Naive thymus-derived CD8-positive, alpha-beta T cell (primary cell): ENCODE measurements around the gene ASIC5. TPM values are rescaled to one million over a fixed set of nuclear protein-coding genes. Genes with fewer than 3 reads are reported as not detected.

Source experiments
- ATAC-seq, 2 donors: fragments of 150-1000 bp; cut with Tn5 transposase in 1 of 2; sonication (Bioruptor Pico), chemical (Tn5 transposase) in 1 of 2; 1 replicate in 1 of 2; 2 replicates in 1 of 2; pipeline ENCODE4 v1.10.0; 2021; ENCODE audit warnings: mild to moderate bottlenecking in 2 of 2, moderate library complexity in 2 of 2
- POLR2A ChIA-PET: fragments of 350-600 bp; sonication (Branson Sonifier 250); formaldehyde crosslinking; loops from one replicate; lab custom pipeline; 2021; ENCODE audit warnings: antibody characterized with exemption; lab: Charles Lee
- DNase-seq, 10 donors: peaks; one replicate each; pipeline versions ENCODE4 v3.0.0 to v3.0.0-alpha.2; 2020 to 2022
- H3K27ac Mint-ChIP-seq, 10 donors: one replicate each; pipeline ENCODE4 v1.8.0; 2020 to 2022; ENCODE audit warnings: mild to moderate bottlenecking in 10 of 10, mixed read lengths in 10 of 10, moderate library complexity in 4 of 10, inconsistent platforms in 1 of 10
- H3K27me3 Mint-ChIP-seq, 5 donors: one replicate each; pipeline ENCODE4 v1.8.0; 2021 to 2022; ENCODE audit warnings: mixed read lengths in 5 of 5
- H3K36me3 Mint-ChIP-seq, 3 donors: one replicate each; pipeline ENCODE4 v1.8.0; 2020 to 2022; ENCODE audit warnings: mixed read lengths in 3 of 3, mild to moderate bottlenecking in 2 of 3, inconsistent platforms in 1 of 3
- H3K4me1 Mint-ChIP-seq, 4 donors: one replicate each; pipeline ENCODE4 v1.8.0; 2021 to 2022; ENCODE audit warnings: mixed read lengths in 4 of 4
- H3K4me3 Mint-ChIP-seq, 10 donors: one replicate each; pipeline ENCODE4 v1.8.0; 2020 to 2022; ENCODE audit warnings: mild to moderate bottlenecking in 10 of 10, mixed read lengths in 10 of 10, moderate library complexity in 6 of 10, inconsistent platforms in 1 of 10
- H3K9me3 Mint-ChIP-seq, 9 donors: one replicate each; pipeline ENCODE4 v1.8.0; 2020 to 2022; ENCODE audit warnings: mixed read lengths in 9 of 9, mild to moderate bottlenecking in 3 of 9, inconsistent platforms in 1 of 9, moderate library complexity in 1 of 9
- polyA plus RNA-seq, 3 donors: library from polyadenylated mRNA; unstranded; fragments of 300-500 nt; fragmentation: Illumina TruSeq; gene quantifications; one replicate each; pipeline ENCODE4 v1.2.3, GENCODE V29; 2021
- total RNA-seq, 8 experiments: library from RNA in 2 of 8; stranded (reverse) in 2 of 8; gene quantifications; one replicate each; pipeline ENCODE4 v1.2.3 and lab custom pipeline; 2021 to 2026

The ASIC5 gene
- total RNA-seq (not detected), polyA plus RNA-seq (not detected), total RNA-seq (lab: John Stamatoyannopoulos, UW) (0 reads per million in 6 experiments)

- H3K9me3 Mint-ChIP-seq: peaks cover 0 to 22% (median 5%) of the 10 kb centered on the region in 9 donors
- H3K4me1 Mint-ChIP-seq: no peaks in the 10 kb centered on the region
- POLR2A ChIA-PET: no interaction called here
- no peak within 1 kb of the TSS for H3K27ac Mint-ChIP-seq
- peaks cover 0 to 6% (median 1%) of the 10 kb centered on the region in 5 donors for H3K27me3 Mint-ChIP-seq
- H3K4me3 Mint-ChIP-seq: no peak within 1 kb of the TSS
- ATAC-seq (no peak), DNase-seq (no peak)
- H3K36me3 Mint-ChIP-seq: peaks cover 0 to 14% (median 2%) of the 10 kb centered on the region in 3 donors
These were observed at the start of gene ASIC5 for GRCh38 chr4:155866177-155866576. TSS of gene ASIC5 (minus strand) at chr4:155866277. CDS start at chr4:155866226, 51 bp downstream.

- Mint-ChIP-seq H3K4me3 (no peak overlapping the region), H3K27ac (no peak overlapping the region), H3K9me3 (no peaks in the 10 kb centered on the region), H3K27me3 (peaks cover 0 to 19% (median 2%) of the 10 kb centered on the region in 5 donors), H3K4me1 (no peaks in the 10 kb centered on the region), H3K36me3 (no peaks in the 10 kb centered on the region)
- POLR2A ChIA-PET: no interaction called here
- ATAC-seq (no peak), DNase-seq (no peak)
These were observed 48.7 kb upstream of the ASIC5 start for GRCh38 chr4:155914782-155915181.

- Mint-ChIP-seq H3K36me3 (no peaks in the 10 kb centered on the region), H3K4me1 (no peaks in the 10 kb centered on the region), H3K27ac (no peak overlapping the region), H3K27me3 (peaks cover 0 to 36% (median 10%) of the 10 kb centered on the region in 5 donors), H3K9me3 (no peaks in the 10 kb centered on the region), H3K4me3 (no peak overlapping the region)
- no peak for ATAC-seq
- no peak for DNase-seq
- POLR2A ChIA-PET: no interaction called here
These were observed 45.8 kb upstream of the ASIC5 start for GRCh38 chr4:155911905-155912304.

- ATAC-seq (no peak), DNase-seq (no peak)
- Mint-ChIP-seq H3K4me1 (no peaks in the 10 kb centered on the region), H3K36me3 (no peaks in the 10 kb centered on the region), H3K27me3 (peaks cover 0 to 36% (median 10%) of the 10 kb centered on the region in 5 donors), H3K27ac (no peak overlapping the region), H3K4me3 (no peak overlapping the region), H3K9me3 (no peaks in the 10 kb centered on the region)
- POLR2A ChIA-PET: no interaction called here
These were observed 43.6 kb upstream of the ASIC5 start for GRCh38 chr4:155909615-155910226.

GRCh38 chr4:155908187-155909139, 42.4 kb upstream of the ASIC5 start:
- H3K36me3 Mint-ChIP-seq: no peaks in the 10 kb centered on the region
- peaks cover 0 to 36% (median 10%) of the 10 kb centered on the region in 5 donors for H3K27me3 Mint-ChIP-seq
- no peak overlapping the region for H3K27ac Mint-ChIP-seq
- no peak overlapping the region for H3K4me3 Mint-ChIP-seq
- H3K4me1 Mint-ChIP-seq: no peaks in the 10 kb centered on the region
- POLR2A ChIA-PET: no interaction called here
- no peak for ATAC-seq
- no peak for DNase-seq
- no peaks in the 10 kb centered on the region for H3K9me3 Mint-ChIP-seq

- no peaks in the 10 kb centered on the region for H3K9me3 Mint-ChIP-seq
- no peaks in the 10 kb centered on the region for H3K4me1 Mint-ChIP-seq
- peaks cover under 1 to 27% (median 10%) of the 10 kb centered on the region in 5 donors for H3K27me3 Mint-ChIP-seq
- ATAC-seq (no peak), DNase-seq (no peak)
- POLR2A ChIA-PET: no interaction called here
- H3K36me3 Mint-ChIP-seq: no peaks in the 10 kb centered on the region
- H3K4me3 Mint-ChIP-seq: no peak overlapping the region
- no peak overlapping the region for H3K27ac Mint-ChIP-seq
These were observed 41.5 kb upstream of the ASIC5 start for GRCh38 chr4:155907556-155907955.

GRCh38 chr4:155906554-155907247, 40.6 kb upstream of the ASIC5 start:
- H3K27ac Mint-ChIP-seq: no peak overlapping the region
- DNase-seq (no peak), ATAC-seq (no peak)
- H3K4me3 Mint-ChIP-seq: no peak overlapping the region
- peaks cover 3 to 23% (median 11%) of the 10 kb centered on the region in 5 donors for H3K27me3 Mint-ChIP-seq
- H3K4me1 Mint-ChIP-seq: no peaks in the 10 kb centered on the region
- no peaks in the 10 kb centered on the region for H3K36me3 Mint-ChIP-seq
- H3K9me3 Mint-ChIP-seq: no peaks in the 10 kb centered on the region
- POLR2A ChIA-PET: no interaction called here

- peaks cover 3 to 13% (median 7%) of the 10 kb centered on the region in 5 donors for H3K27me3 Mint-ChIP-seq
- H3K4me3 Mint-ChIP-seq: no peak overlapping the region
- H3K9me3 Mint-ChIP-seq: no peaks in the 10 kb centered on the region
- POLR2A ChIA-PET: no interaction called here
- no peaks in the 10 kb centered on the region for H3K4me1 Mint-ChIP-seq
- ATAC-seq: no peak
- no peak for DNase-seq
- H3K27ac Mint-ChIP-seq: no peak overlapping the region
- H3K36me3 Mint-ChIP-seq: no peaks in the 10 kb centered on the region
These were observed 38.3 kb upstream of the ASIC5 start for GRCh38 chr4:155904331-155904730.

GRCh38 chr4:155903453-155903852, 37.4 kb upstream of the ASIC5 start, which contains the start of gene TDO2:
TSS of gene TDO2 (plus strand) at chr4:155903696. CDS start at chr4:155903759, 63 bp downstream.
- Mint-ChIP-seq H3K27ac (no peak within 1 kb of the TSS), H3K27me3 (peaks cover 3 to 10% (median 6%) of the 10 kb centered on the region in 5 donors), H3K9me3 (peaks cover 0 to 4% (median under 1%) of the 10 kb centered on the region in 9 donors), H3K4me3 (no peak within 1 kb of the TSS), H3K4me1 (no peaks in the 10 kb centered on the region), H3K36me3 (no peaks in the 10 kb centered on the region)
- ATAC-seq (no peak), DNase-seq (no peak)
- POLR2A ChIA-PET: no interaction called here

GRCh38 chr4:155901013-155901412, 34.9 kb upstream of the ASIC5 start:
- H3K9me3 Mint-ChIP-seq: peaks cover 0 to 18% (median 11%) of the 10 kb centered on the region in 9 donors
- H3K36me3 Mint-ChIP-seq: peaks cover 0 to 6% (median 0%) of the 10 kb centered on the region in 3 donors
- no peak overlapping the region for H3K4me3 Mint-ChIP-seq
- H3K27me3 Mint-ChIP-seq: peaks cover 0 to 6% (median 3%) of the 10 kb centered on the region in 5 donors
- no peak overlapping the region for H3K27ac Mint-ChIP-seq
- no peaks in the 10 kb centered on the region for H3K4me1 Mint-ChIP-seq
- DNase-seq: no peak
- ATAC-seq: no peak
- POLR2A ChIA-PET: no interaction called here

- DNase-seq: no peak
- no peak overlapping the region for H3K4me3 Mint-ChIP-seq
- no peak overlapping the region for H3K27ac Mint-ChIP-seq
- H3K9me3 Mint-ChIP-seq: peaks cover 0 to 22% (median 12%) of the 10 kb centered on the region in 9 donors
- POLR2A ChIA-PET: no interaction called here
- no peaks in the 10 kb centered on the region for H3K4me1 Mint-ChIP-seq
- H3K27me3 Mint-ChIP-seq: peaks cover 0 to 6% (median 3%) of the 10 kb centered on the region in 5 donors
- no peak for ATAC-seq
- H3K36me3 Mint-ChIP-seq: peaks cover 0 to 6% (median 0%) of the 10 kb centered on the region in 3 donors
These were observed 34.3 kb upstream of the ASIC5 start for GRCh38 chr4:155900381-155900780.

GRCh38 chr4:155899891-155900290, 33.8 kb upstream of the ASIC5 start:
- Mint-ChIP-seq H3K27me3 (peaks cover 0 to 6% (median 3%) of the 10 kb centered on the region in 5 donors), H3K4me1 (no peaks in the 10 kb centered on the region), H3K4me3 (no peak overlapping the region), H3K9me3 (peaks cover 0 to 24% (median 12%) of the 10 kb centered on the region in 9 donors), H3K27ac (no peak overlapping the region), H3K36me3 (peaks cover 0 to 6% (median 0%) of the 10 kb centered on the region in 3 donors)
- ATAC-seq: no peak
- DNase-seq: no peak
- POLR2A ChIA-PET: no interaction called here
